ENCODE data around the gene PAPPA2.

DNA sequence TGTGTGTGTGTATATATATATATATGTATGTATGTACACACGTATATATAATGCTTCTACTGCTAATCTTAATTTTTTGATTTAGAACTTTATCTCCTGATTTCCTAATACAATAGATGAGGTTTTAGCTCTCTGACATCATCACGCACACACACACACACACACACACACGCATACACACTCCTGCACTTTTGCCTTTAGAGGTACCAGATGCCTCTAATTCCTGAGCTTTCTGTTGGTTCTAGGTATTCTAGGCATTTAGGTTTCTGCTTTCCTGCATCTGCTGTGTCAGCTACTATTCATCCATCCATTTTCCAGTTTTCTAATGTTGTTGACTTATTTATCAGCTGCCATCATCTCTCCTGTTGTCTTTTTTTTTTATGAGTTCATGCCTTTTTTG lies 353.3 kb downstream of the PAPPA2 start:
- TF ChIP-seq POLR2AphosphoS5 (IDR thresholded peaks at IDR 0.05), result no peak
- no peak for TF ChIP-seq CTCF (IDR thresholded peaks at IDR 0.05)
- TF ChIP-seq POLR2A (IDR thresholded peaks at IDR 0.05), result no peak

All from sigmoid colon (tissue), 4 donors.